ENCODE measurements around the gene FCSK.

FCSK gene

GRCh38 chr16:70529051-70529777, 74.8 kb downstream of the FCSK start:
- no peak for DNase-seq
